GM19239 (cell line): ENCODE results near the gene NAA80.
"Not testable (repeated sequence)": the region's sequence is repeated elsewhere in the genome, so short reads cannot be mapped to it uniquely, and the experiment has no call there.

ENCODE experiments used
- DNase-seq: peaks from one replicate; pipeline ENCODE4 v3.0.0; 2011; ENCODE audit warnings: low spot score; ENCODE audit not compliant: insufficient read length
- FAIRE-seq: peaks from 2 replicates; lab custom pipeline; 2011; peaks lifted over from hg19 to GRCh38; lab: Jason Lieb, UNC

Gene NAA80

DNA sequence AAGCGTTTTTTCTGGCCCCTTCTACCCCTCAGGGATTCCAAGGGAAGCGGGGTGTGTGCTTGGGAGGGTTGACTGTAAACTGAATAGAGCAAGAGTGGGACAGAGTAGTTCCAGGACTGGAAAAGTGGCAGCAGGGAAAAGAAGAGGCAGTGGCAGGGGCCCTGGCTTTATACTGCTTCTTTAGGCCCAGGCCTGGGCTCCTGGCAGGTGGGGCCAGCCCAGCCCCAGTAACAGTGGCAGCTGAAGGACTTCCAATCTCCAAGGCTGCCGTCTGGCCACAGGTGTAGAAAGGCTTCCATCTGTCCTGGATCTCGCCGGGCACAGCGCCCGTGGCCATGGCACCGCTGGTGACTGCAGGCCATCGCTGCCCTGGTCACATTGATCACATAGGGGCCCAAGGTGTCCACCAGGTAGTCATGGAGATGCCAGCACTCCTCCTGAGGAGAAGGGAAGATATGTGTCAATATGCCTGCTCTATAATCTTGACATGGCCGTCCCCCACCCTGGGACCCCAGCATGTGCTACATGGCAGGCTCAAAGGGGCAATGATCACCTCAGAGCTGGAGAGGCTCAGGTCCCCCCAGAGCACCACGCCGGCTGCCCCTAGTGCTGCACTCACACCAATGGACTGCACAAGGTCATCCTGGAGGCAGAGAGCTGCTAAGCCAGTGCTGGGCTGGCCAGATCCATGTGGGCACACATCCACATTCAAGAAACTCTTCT, 6.0 kb downstream of the NAA80 start:
- DNase-seq (no peak), FAIRE-seq (peak; percentile 35)

DNA sequence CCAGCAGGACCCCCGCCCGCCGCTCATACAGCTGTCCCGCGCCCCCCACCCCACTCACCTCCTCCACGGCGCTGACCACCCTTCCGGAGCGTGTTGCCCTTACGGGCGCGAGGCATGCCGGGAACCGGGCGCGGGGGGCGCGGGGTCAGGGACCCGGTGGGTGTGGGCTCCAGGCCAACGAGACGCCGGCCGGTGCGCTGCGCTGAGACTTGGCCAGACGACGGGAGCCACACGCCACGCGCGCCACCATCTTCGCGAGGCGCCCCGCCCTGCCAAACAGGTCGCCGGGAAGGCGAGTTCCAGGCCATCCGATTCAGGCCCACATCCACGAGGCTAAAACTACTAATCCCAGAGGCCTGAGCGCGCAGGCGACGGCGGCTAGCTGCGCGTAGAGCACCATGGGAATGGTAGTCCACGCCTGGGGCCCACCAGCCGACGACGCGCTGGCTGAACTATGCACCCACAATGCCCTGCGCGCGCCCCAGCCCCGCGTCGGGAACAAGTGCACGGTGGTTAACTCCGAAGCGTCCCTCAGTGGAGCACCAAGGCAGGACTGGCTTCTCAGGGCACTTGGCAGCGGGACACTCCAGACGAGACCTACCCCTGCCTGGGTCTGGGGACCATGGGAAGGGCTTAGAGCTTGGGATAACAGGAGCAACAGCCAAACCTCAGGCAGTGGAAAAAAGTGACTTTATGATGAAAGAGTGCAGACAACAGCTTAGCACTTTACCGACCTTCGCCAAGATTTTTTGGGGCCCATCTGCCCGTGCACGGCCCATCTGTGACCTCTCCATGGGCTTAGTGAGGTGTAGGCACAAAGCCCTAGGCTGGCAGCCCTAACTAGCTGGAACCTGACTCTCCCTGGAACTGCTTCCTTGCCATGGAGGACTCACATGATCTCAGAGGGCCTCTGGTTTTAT, 6.8 kb downstream of the NAA80 start, which contains the start of gene IFRD2:
IFRD2 (minus strand) TSS at position 271 of the 920 bp plus-strand sequence; CDS start at position 116, 155 bp downstream.
- DNase-seq (peak; percentile 96), FAIRE-seq (peak; percentile 99)

DNA sequence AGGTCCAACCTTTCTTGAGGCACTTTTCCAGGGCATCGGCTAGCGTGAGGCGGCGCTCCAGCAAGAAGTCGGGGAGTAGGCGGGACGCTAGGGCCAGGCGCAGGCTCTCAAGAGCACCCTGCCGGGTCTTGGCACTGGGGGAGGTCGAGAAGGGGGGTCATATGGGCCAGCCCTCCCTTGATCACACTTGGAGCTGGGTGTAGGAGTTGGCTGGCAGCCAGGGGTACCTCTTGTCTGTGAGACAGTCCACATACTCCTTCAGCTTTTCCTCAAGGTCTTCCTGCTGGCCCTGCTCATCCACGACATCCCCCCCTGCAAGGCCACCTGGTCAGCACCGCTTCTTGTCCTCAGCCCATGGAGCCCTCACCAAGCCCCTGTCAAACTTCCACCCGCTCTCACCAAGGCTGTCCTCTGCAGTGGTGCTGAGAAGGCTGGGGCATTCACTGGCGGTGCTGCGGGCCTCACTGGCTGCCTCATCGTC, 9.0 kb downstream of the NAA80 start:
- FAIRE-seq, result no peak

DNA sequence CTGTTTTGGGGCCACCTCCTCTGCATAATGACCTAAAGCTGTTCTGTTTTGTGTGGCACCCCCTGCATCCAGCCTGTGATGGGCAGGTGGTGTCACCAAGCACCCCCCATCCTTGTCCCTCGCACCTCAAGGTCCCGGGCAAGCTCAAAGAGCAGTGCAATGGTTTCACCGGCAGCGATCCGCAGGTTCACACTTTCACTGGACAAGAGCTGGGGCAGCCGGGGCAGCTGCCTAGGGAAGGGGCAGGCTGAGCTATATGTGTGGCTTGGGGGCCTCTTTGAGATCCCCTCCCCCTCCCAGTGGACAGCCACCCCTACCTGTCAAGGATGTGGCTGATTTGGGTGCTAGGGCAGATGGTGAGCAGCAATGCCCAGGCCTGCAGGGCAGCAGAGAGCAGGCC, 10.1 kb downstream of the NAA80 start:
- no peak for FAIRE-seq
- DNase-seq, result no peak

More for the DNA sequence above, 9.0 kb downstream of the NAA80 start:
- DNase-seq, result no peak

DNA sequence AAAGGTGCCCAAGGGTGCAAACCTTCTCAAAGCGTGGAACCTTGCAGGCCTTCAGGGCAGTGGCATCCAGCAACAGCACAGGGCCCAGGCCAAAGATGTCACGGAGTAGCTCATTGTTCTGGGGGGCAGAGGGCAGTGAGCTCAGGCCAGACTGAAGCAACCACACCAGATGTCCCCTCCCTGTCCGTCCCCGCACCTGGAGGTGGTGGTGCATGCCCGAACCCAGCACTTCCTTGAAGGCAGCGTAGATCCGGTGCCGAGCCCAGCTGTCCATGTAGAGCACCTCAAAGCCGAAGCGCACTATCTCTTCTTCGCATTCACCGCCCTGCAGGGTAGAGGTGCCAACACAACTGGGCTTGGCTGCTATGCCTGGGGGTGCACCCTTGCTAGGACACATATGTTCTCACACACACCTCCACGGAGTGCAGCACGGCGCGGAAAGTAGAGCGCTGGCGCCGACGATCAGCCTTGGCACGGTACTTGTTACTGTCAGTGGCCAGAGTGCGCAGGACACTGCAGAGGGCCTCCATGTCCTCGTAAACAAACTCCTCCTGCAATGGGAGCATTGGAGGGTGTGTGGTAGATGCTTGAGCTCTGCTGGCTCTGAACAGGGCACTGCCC, 10.7 kb downstream of the NAA80 start:
- DNase-seq (no peak), FAIRE-seq (no peak)

DNA sequence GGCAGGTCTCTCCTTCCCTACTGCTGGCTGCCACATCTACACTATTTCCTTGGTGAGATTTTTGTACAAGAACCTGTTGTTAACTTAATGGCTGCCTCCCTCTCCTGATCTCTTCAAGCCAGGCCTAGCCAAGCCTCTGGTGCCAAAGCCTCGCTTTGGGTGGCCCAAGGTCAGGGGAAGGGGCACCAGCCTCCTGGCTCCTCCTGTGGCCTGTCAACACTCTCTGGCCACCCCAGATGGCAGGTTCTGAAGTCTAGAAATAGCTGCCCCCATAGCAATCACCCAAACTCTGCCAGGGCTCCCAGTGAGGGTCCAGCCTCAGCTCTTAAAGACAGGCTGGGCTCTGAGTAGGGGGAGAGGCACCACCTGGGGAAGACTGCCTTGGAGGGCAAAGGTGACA, 11.9 kb downstream of the NAA80 start:
- DNase-seq, result no peak
- FAIRE-seq, result no peak

DNA sequence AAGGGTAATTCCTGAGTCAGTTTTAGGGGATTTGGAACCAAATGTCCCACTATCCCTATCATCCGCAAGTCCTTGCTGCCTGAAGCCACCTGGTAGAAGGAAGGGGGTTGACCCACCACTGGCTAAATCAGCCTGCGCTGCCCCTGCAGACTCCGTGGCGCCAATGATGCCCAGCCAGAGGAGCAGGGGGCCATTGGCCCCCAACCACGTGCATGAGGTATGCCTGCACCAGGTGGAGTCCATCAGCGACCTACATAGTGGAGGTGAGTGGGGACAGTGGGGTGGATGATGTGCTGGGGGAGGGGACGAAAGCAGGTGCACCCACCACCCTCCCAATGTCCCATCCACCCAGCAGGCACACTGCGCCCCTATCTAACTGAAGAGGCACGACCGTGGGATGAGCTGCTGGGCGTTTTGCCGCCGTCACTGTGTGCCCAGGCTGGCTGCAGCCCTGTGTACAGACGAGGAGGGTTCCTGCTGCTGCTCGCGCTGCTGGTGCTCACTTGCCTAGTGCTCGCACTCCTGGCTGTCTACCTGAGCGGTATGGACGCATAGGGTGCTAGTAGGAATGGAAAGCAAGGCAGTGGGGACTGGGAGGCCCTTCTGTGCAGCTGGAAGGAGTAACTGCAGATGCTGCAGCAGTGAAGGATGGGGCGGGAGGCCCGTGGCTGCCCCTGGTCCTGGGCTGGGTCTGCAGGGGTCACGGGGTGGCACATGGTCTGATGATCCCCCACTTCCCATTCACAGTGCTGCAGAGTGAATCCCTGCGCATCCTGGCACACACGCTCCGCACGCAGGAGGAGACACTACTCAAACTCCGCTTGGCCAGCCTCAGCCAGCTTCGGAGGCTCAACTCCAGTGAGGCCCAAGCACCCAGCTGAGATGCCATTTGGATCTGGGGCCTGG, 12.6 kb downstream of the NAA80 start:
- DNase-seq (no peak), FAIRE-seq (no peak)

DNA sequence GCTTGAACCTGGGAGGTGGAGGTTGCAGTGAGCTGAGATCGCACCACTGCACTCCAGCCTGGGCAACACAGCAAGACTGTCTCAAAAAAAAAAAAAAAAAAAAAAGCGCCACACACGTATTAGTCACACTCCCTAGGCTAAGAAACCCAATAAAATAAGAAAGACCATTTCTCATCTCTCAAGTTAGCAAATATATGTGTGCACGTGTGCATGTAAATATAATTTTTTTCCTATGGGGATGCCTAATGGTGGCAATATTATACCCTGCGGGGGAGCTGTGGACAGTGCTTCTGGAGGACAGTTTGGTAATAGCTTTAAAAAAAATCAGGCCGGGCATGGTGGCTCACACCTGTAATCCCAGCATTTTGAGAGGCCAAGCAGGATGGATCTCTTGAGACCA, 15.1 kb downstream of the NAA80 start:
- DNase-seq, FAIRE-seq: not testable (repeated sequence)

DNA sequence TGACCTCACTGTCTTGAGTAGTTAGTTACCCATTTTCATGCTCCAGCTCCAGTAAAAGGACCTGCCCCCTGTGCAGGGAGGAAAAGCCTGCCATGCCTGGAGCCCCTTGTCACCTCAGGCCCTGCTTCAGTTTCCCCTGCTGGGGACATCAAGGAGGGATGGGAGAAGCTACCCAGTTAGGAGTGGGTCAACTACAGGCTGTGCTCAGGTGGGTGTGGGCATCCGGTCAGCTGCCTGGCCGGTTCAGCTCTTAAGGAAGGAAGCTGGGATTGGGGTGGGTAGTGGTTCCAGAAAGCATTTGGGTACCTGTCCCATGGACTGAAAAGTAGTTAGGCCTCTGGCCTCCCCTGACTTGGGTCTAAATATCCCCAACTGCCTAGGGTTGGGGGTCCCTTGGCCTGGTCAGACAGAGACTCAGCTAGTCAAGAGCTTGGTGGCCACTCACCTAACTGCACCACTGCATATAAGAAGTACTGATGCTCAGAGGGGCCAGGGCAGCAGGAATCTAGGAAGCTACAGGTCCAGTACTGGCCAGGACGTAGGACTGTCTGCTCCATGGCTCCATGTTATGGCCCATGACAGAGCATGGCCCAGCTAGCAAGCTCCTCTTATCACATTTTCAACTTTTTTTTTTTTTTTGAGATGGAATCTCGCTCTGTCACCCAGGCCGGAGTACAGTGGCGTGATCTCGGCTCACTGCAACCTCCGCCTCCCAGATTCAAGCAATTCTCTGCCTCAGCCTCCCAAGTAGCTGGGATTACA, 19.8 kb downstream of the NAA80 start:
- FAIRE-seq (no peak), DNase-seq (no peak)

DNA sequence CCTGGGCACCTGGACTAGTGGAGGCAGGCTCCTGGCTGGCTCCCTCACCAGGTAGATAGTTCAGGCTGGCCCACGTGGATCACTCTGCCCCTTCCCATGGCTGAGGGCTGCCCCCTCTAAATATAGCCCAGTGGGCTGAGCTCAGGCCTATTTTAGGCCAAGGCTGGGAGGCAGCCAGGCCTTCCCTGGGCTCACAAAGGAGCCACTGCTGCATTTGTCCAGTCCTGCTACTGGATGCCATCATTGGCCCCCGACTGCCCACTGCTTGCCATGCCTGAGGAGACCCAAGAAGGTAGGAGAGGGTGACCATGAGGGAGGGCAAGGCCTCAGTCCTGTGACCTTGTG, 20.4 kb downstream of the NAA80 start, which contains the start of gene LSMEM2:
LSMEM2 (plus strand) TSS at position 208 of the 345 bp plus-strand sequence; CDS start at position 235, 27 bp downstream.
- DNase-seq (no peak), FAIRE-seq (no peak)

- DNase-seq (no peak), FAIRE-seq (no peak)
Observed at GRCh38 chr3:50278123-50278879, 20.9 kb downstream of the NAA80 start.

- DNase-seq (no peak), FAIRE-seq (no peak)
Observed at GRCh38 chr3:50276762-50277101, 22.5 kb downstream of the NAA80 start.

GRCh38 chr3:50275996-50276761, 23.0 kb downstream of the NAA80 start:
- DNase-seq, result no peak
- FAIRE-seq, result no peak

DNA sequence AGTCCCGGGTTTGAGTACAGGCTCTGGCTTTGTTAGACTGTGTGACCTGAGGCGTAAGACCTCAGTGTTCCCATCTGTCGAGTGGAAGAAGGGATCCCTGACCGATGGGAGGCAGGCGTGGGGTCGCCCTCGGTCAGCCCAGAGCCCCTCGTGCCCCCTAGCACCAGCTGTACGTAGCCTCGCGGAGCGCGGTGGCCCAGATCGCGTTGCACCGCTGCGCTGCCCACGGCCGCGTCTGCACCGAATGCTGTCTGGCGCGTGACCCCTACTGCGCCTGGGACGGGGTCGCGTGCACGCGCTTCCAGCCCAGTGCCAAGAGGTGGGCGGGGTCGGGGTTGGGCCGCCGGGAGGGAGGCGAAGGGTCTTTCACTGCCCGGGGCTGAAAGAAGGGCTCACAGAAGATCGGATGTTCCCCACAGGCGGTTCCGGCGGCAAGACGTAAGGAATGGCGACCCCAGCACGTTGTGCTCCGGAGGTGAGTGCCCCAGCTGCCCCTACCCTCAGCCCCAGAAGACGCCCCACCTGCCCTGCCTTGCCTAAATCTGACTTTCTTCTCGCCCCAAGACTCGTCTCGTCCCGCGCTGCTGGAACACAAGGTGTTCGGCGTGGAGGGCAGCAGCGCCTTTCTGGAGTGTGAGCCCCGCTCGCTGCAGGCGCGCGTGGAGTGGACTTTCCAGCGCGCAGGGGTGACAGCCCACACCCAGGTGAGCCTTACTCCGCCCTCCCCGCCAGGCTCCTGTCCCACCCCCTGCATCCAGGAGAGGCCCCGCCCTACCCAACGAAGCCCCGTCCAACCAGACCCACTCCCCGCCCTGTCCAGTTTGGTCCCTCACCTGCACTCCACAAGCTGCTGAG, 23.8 kb downstream of the NAA80 start:
- FAIRE-seq, result no peak

DNA sequence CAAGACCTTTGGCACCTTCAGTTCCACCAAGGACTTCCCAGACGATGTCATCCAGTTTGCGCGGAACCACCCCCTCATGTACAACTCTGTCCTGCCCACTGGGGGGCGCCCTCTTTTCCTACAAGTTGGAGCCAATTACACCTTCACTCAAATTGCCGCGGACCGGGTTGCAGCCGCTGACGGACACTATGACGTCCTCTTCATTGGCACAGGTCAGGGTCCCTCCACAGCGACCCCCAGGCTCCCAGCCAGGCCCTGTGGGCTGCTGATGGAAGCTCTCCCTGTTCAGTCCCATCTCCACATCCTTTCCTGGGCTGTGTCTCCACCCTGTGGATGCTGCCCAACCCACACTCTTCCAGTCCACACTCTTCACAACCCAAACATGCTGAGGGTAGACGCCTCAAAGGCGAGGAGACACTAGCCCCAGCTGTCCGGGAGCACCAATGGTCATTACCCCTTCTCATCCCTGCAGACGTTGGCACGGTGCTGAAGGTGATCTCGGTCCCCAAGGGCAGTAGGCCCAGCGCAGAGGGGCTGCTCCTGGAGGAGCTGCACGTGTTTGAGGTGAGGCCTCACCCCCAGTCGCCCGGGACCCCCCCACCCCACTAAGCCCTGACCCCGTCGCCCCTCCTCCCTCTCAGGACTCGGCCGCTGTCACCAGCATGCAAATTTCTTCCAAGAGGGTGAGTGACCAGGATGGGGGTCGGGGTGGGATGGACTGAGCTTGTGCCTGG, 24.7 kb downstream of the NAA80 start:
- DNase-seq (peak; percentile 55), FAIRE-seq (peak; percentile 76)

More for the DNA sequence above, 23.8 kb downstream of the NAA80 start:
- DNase-seq, result no peak

DNA sequence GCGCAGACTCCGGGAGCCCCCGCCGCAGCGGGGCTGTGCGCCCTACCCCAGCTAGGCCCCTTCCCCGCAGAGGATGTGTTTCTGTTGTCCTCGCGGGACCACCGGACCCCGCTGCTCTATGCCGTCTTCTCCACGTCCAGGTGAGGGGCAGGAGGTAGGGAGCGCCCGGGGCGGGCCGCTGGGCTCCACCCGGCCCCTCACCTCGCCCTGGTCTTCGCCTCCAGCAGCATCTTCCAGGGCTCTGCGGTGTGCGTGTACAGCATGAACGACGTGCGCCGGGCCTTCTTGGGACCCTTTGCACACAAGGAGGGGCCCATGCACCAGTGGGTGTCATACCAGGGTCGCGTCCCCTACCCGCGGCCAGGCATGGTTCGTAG, 25.5 kb downstream of the NAA80 start:
- FAIRE-seq, result no peak
- no peak for DNase-seq
